ENCODE data around the gene HYI. TPM values are rescaled to one million over a fixed set of nuclear protein-coding genes. Genes with fewer than 3 reads are reported as not detected.
"Not testable (repeated sequence)": the region's sequence is repeated elsewhere in the genome, so short reads cannot be mapped to it uniquely, and the experiment has no call there.

HYI gene
- total RNA-seq (ENCODE audit: low replicate concordance) = 20.0 and 36.0 TPM in 2 replicates
- long read RNA-seq, partial matches to known transcripts = 0 of 1 reads
- long read RNA-seq, other reads (novel, unspliced or antisense) = 0 of 1 reads

- H3K36me3 Mint-ChIP-seq = peaks cover 26% of the 10 kb centered on the region
- H3K27ac Mint-ChIP-seq = peak within 1 kb of the TSS; percentile 95
- H3K4me3 Mint-ChIP-seq = peak within 1 kb of the TSS; percentile 95
- H3K27me3 Mint-ChIP-seq = peaks cover 17% of the 10 kb centered on the region
- TF ChIP-seq CTCF (conservative IDR thresholded peaks at IDR 0.05) = no peak
- H3K9me3 Mint-ChIP-seq = peaks cover 4% of the 10 kb centered on the region
- peaks cover 20% of the 10 kb centered on the region for H3K4me1 Mint-ChIP-seq (ENCODE audit: unreplicated experiment)
- DNase-seq (ENCODE audit: extremely low spot score, unreplicated experiment) = peak; percentile 83
Observed at GRCh38 chr1:43453442-43454269, at the start of gene HYI. Gene HYI (minus strand): TSS chr1:43453931. CDS start chr1:43453793, 138 bp downstream.

GRCh38 chr1:43501806-43502205, 48.1 kb upstream of the HYI start:
- not testable (repeated sequence) for H3K36me3 Mint-ChIP-seq; H3K27me3 Mint-ChIP-seq; H3K4me1 Mint-ChIP-seq (ENCODE audit: unreplicated experiment); DNase-seq (ENCODE audit: extremely low spot score, unreplicated experiment); H3K27ac Mint-ChIP-seq; H3K9me3 Mint-ChIP-seq; H3K4me3 Mint-ChIP-seq

GRCh38 chr1:43499898-43500297, 46.2 kb upstream of the HYI start:
- H3K36me3 Mint-ChIP-seq = no peaks in the 10 kb centered on the region
- TF ChIP-seq CTCF (conservative IDR thresholded peaks at IDR 0.05) = peak; percentile 44
- no peaks in the 10 kb centered on the region for H3K27me3 Mint-ChIP-seq
- no peak for DNase-seq (ENCODE audit: extremely low spot score, unreplicated experiment)
- H3K9me3 Mint-ChIP-seq = no peaks in the 10 kb centered on the region
- no peak overlapping the region for H3K4me3 Mint-ChIP-seq
- no peaks in the 10 kb centered on the region for H3K4me1 Mint-ChIP-seq (ENCODE audit: unreplicated experiment)
- H3K27ac Mint-ChIP-seq = no peak overlapping the region

GRCh38 chr1:43495204-43495603, 41.5 kb upstream of the HYI start:
- no peak for TF ChIP-seq CTCF (conservative IDR thresholded peaks at IDR 0.05)
- Mint-ChIP-seq H3K27me3 (no peaks in the 10 kb centered on the region), H3K36me3 (no peaks in the 10 kb centered on the region), H3K27ac (no peak overlapping the region), H3K4me3 (no peak overlapping the region), H3K4me1 (ENCODE audit: unreplicated experiment) (peaks cover 10% of the 10 kb centered on the region), H3K9me3 (no peaks in the 10 kb centered on the region)
- no peak for DNase-seq (ENCODE audit: extremely low spot score, unreplicated experiment)

- Mint-ChIP-seq H3K4me3 (peak overlapping the region; percentile 28), H3K27ac (peak overlapping the region; percentile 10), H3K36me3 (no peaks in the 10 kb centered on the region), H3K4me1 (ENCODE audit: unreplicated experiment) (peaks cover 10% of the 10 kb centered on the region), H3K27me3 (no peaks in the 10 kb centered on the region), H3K9me3 (no peaks in the 10 kb centered on the region)
- no peak for TF ChIP-seq CTCF (conservative IDR thresholded peaks at IDR 0.05)
- DNase-seq (ENCODE audit: extremely low spot score, unreplicated experiment) = no peak
Observed at GRCh38 chr1:43493661-43494450, 40.1 kb upstream of the HYI start.

GRCh38 chr1:43492826-43493225, 39.1 kb upstream of the HYI start:
- Mint-ChIP-seq H3K4me1 (ENCODE audit: unreplicated experiment) (peaks cover 10% of the 10 kb centered on the region), H3K36me3 (no peaks in the 10 kb centered on the region), H3K9me3 (no peaks in the 10 kb centered on the region), H3K27me3 (no peaks in the 10 kb centered on the region), H3K27ac (no peak overlapping the region), H3K4me3 (no peak overlapping the region)
- no peak for TF ChIP-seq CTCF (conservative IDR thresholded peaks at IDR 0.05)
- DNase-seq (ENCODE audit: extremely low spot score, unreplicated experiment) = no peak
